HL-60 (cell line): ENCODE data around the gene ZNF18.

Experiments used
- DNase-seq, 2 experiments: peaks; one replicate each; pipeline ENCODE4 v3.0.0-alpha.2; 2010 to 2020; ENCODE audit warnings: low read depth in 1 of 2, low spot score in 1 of 2
- H3K27ac ChIP-seq: fragments of 250-450 bp; sonication (Bioruptor Pico); replicated peaks from 2 replicates; pipeline ENCODE4 v1.5.1; 2020; ENCODE audit warnings: mild to moderate bottlenecking, moderate library complexity
- H3K27me3 ChIP-seq: fragments of 250-450 bp; sonication (Bioruptor Pico); 2 replicates; pipeline ENCODE4 v1.5.1; 2021; ENCODE audit warnings: mild to moderate bottlenecking, moderate library complexity; ENCODE audit not compliant: insufficient read depth, poor library complexity, severe bottlenecking
- H3K4me3 ChIP-seq: replicated peaks from 2 replicates; pipeline ENCODE4 v1.5.1; 2011; ENCODE audit warnings: mild to moderate bottlenecking, control low read depth, low read length; ENCODE audit not compliant: insufficient read depth
- GABPA ChIP-seq: IDR thresholded peaks from 2 replicates; pipeline ENCODE4 v1.6.1; 2012; ENCODE audit warnings: low read depth
- POLR2AphosphoS5 ChIP-seq: IDR thresholded peaks from 2 replicates; pipeline ENCODE4 v1.6.1; 2012; ENCODE audit warnings: low read depth
- SPI1 ChIP-seq: IDR thresholded peaks from 2 replicates; pipeline ENCODE4 v1.6.1; 2012; ENCODE audit warnings: low read depth, mild to moderate bottlenecking, borderline replicate concordance
- TF ChIP-seq, protein P1 (sequence below): IDR thresholded peaks from one replicate; pipeline ENCODE4 v1.5.1; 2011; ENCODE audit warnings: low read length, control low read depth, inconsistent platforms; ENCODE audit not compliant: insufficient read depth
- TF ChIP-seq, protein P2 (sequence below): IDR thresholded peaks from 2 replicates; pipeline ENCODE4 v1.6.1; 2012; ENCODE audit warnings: low read depth; ENCODE audit not compliant: insufficient replicate concordance

Gene ZNF18

DNA sequence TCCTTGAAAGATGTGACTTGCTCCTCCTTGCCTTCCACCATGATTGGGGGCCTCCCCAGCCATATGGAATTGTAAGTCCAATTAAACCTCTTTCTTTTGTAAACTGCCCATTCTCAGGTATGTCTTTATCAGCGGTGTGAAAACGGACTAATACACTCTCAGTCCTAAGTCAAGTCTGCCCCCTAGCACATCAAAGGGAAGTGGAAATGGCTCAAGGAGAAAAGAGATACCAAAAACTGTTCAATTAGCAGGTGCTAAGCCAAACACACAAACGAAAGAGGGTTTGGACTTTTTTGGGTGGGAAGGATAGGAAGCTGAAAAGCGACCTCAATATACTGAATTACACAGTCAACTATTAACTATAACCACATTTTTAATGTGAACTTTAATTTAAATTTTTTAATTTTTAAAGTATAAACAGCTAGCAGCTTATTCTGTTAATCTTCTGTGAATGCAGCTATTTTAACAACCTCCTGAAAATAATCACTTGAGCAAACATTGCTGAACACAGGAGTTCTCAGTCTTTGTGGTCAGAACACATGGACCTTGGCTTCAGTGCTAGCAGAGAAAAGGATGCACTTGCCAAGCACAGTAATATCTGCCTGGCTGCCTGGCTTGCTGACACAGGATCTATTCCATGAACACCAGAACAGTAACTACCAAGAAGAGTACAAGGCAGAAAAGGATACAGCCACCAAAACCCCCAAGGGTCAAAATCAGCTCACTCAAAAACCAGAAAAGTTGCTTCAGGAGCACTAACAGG lies 10.9 kb downstream of the ZNF18 start:
- Histone ChIP-seq H3K4me3 (no peak overlapping the region), H3K27ac (no peak overlapping the region), H3K27me3 (no peaks in the 10 kb centered on the region)
- TF ChIP-seq, protein P1, sequence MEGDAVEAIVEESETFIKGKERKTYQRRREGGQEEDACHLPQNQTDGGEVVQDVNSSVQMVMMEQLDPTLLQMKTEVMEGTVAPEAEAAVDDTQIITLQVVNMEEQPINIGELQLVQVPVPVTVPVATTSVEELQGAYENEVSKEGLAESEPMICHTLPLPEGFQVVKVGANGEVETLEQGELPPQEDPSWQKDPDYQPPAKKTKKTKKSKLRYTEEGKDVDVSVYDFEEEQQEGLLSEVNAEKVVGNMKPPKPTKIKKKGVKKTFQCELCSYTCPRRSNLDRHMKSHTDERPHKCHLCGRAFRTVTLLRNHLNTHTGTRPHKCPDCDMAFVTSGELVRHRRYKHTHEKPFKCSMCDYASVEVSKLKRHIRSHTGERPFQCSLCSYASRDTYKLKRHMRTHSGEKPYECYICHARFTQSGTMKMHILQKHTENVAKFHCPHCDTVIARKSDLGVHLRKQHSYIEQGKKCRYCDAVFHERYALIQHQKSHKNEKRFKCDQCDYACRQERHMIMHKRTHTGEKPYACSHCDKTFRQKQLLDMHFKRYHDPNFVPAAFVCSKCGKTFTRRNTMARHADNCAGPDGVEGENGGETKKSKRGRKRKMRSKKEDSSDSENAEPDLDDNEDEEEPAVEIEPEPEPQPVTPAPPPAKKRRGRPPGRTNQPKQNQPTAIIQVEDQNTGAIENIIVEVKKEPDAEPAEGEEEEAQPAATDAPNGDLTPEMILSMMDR = no peak
- TF ChIP-seq GABPA (no peak), SPI1 (no peak), POLR2AphosphoS5 (no peak)
- TF ChIP-seq, protein P2, sequence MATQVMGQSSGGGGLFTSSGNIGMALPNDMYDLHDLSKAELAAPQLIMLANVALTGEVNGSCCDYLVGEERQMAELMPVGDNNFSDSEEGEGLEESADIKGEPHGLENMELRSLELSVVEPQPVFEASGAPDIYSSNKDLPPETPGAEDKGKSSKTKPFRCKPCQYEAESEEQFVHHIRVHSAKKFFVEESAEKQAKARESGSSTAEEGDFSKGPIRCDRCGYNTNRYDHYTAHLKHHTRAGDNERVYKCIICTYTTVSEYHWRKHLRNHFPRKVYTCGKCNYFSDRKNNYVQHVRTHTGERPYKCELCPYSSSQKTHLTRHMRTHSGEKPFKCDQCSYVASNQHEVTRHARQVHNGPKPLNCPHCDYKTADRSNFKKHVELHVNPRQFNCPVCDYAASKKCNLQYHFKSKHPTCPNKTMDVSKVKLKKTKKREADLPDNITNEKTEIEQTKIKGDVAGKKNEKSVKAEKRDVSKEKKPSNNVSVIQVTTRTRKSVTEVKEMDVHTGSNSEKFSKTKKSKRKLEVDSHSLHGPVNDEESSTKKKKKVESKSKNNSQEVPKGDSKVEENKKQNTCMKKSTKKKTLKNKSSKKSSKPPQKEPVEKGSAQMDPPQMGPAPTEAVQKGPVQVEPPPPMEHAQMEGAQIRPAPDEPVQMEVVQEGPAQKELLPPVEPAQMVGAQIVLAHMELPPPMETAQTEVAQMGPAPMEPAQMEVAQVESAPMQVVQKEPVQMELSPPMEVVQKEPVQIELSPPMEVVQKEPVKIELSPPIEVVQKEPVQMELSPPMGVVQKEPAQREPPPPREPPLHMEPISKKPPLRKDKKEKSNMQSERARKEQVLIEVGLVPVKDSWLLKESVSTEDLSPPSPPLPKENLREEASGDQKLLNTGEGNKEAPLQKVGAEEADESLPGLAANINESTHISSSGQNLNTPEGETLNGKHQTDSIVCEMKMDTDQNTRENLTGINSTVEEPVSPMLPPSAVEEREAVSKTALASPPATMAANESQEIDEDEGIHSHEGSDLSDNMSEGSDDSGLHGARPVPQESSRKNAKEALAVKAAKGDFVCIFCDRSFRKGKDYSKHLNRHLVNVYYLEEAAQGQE = no peak
- no peak for DNase-seq

GRCh38 chr17:11981862-11982261 lies 15.4 kb downstream of the ZNF18 start:
- Histone ChIP-seq H3K27ac (no peak overlapping the region), H3K27me3 (no peaks in the 10 kb centered on the region), H3K4me3 (no peak overlapping the region)
- no peak for TF ChIP-seq GABPA
- TF ChIP-seq, protein P2 = no peak
- TF ChIP-seq, protein P1 = no peak
- no peak for TF ChIP-seq POLR2AphosphoS5
- TF ChIP-seq SPI1 = no peak
- DNase-seq = no peak

DNA sequence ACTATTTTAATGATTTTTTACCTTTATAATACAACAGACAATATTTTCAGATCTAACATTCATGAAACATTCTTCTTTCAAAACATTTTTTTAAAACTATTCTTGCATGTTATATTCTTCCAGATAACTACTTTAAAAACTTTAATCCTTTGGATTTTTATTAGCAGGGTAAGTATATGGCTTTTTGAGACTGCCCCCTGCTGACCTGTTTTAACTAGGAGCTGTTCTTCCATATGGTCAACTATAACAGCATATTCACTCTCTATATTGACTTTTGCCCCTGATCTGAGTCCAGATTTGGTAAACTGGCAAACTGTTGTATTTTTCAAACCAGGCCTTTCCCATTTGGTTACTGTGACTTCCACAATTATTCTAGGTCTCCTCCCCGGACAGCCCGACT lies 16.5 kb downstream of the ZNF18 start:
- DNase-seq = no peak
- Histone ChIP-seq H3K27ac (no peak overlapping the region), H3K27me3 (no peaks in the 10 kb centered on the region), H3K4me3 (no peak overlapping the region)
- TF ChIP-seq, protein P2 = no peak
- TF ChIP-seq, protein P1 = no peak
- TF ChIP-seq SPI1 (no peak), GABPA (no peak)
